Measurements from ENCODE around the gene PRR7.

DNA sequence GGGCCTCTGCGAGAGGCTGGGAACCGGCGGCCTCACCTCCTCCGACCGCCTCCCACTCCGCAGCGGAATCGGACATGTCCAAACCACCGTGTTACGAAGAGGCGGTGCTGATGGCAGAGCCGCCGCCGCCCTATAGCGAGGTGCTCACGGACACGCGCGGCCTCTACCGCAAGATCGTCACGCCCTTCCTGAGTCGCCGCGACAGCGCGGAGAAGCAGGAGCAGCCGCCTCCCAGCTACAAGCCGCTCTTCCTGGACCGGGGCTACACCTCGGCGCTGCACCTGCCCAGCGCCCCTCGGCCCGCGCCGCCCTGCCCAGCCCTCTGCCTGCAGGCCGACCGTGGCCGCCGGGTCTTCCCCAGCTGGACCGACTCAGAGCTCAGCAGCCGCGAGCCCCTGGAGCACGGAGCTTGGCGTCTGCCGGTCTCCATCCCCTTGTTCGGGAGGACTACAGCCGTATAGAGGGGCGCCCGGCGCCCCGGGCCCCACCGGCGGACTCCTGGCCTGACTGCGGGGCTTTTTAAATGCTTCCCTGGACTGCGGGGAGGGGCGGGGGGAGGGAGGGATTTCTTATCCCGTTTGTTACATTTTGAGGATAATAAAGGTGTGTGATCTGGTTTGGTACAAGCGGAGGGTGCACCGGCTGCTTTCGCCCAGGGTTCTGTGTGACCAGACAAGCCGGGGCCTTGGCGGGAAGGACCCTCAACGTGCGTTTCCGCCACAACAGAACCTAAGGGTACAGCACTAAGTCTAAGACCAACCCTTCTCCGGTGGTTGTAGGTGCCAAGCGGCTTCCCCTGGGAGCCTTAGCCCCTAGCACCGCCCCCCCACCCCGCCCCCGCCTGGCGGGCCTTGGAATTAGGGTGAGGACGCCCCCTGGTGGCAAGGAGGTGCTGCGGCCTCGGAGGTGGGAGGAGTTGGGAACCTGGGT, 9.3 kb downstream of the PRR7 start:
- no peak for TF ChIP-seq POLR2A (IDR thresholded peaks at IDR 0.05; ENCODE audit: low read length)
- no peak for TF ChIP-seq GATA1 (IDR thresholded peaks at IDR 0.05; ENCODE audit: low read depth, low read length)

All from erythroblast (primary cell).